Epithelial cell of esophagus (primary cell): ENCODE results near the gene RAF1.
"Not testable (repeated sequence)": the region's sequence is repeated elsewhere in the genome, so short reads cannot be mapped to it uniquely, and the experiment has no call there.

ENCODE experiments used
- DNase-seq: peaks from one replicate; pipeline ENCODE4 v3.0.0; 2010; ENCODE audit warnings: low read depth
- H3K4me3 ChIP-seq: 2 replicates; pipeline ENCODE4 v1.5.1; 2011; ENCODE audit warnings: mild to moderate bottlenecking, low read length, control low read depth
- CTCF ChIP-seq: IDR thresholded peaks from 2 replicates; pipeline ENCODE4 v1.5.1; 2011; ENCODE audit warnings: low read depth, mild to moderate bottlenecking, low read length, control low read depth, inconsistent platforms; ENCODE audit not compliant: insufficient read depth; ENCODE audit errors: missing control alignments

The RAF1 gene

GRCh38 chr3:12643010-12643380 lies 20.9 kb downstream of the RAF1 start:
- H3K4me3 ChIP-seq = no peak overlapping the region
- DNase-seq = no peak
- no peak for TF ChIP-seq CTCF

- not testable (repeated sequence) for DNase-seq, H3K4me3 ChIP-seq
These were observed 23.1 kb downstream of the RAF1 start for GRCh38 chr3:12640853-12641252.

GRCh38 chr3:12638105-12638504 lies 25.8 kb downstream of the RAF1 start:
- TF ChIP-seq CTCF = no peak
- H3K4me3 ChIP-seq = no peak overlapping the region
- no peak for DNase-seq

- no peak for TF ChIP-seq CTCF
- H3K4me3 ChIP-seq = no peak overlapping the region
- no peak for DNase-seq
These were observed 30.8 kb downstream of the RAF1 start for GRCh38 chr3:12633108-12633507.

DNA sequence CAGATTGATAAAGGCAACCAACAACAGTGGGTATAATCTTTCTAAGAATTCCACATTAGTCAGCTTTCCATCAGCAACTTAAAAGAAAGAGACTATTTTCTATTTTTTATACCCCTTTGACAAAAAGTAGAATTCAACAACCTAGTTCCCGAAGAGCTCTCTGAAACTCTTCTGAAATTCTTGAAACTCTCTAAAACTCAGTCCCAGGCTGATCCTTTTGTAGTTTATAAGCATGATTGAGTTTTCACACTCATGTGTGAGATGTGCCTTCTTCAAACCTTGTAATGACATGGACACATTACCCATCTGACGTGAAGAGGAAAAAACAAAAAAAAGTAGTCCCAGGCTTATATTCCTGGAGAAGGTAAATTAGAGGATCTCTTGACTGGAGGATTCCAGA lies 31.4 kb downstream of the RAF1 start:
- no peak for DNase-seq
- no peak for TF ChIP-seq CTCF
- H3K4me3 ChIP-seq = no peak overlapping the region

- H3K4me3 ChIP-seq = not testable (repeated sequence)
These were observed 33.1 kb downstream of the RAF1 start for GRCh38 chr3:12630843-12631242.

GRCh38 chr3:12630292-12630691 lies 33.6 kb downstream of the RAF1 start:
- no peak for DNase-seq
- H3K4me3 ChIP-seq = no peak overlapping the region
- TF ChIP-seq CTCF = no peak

More at GRCh38 chr3:12630843-12631242, 33.1 kb downstream of the RAF1 start:
- not testable (repeated sequence) for DNase-seq

DNA sequence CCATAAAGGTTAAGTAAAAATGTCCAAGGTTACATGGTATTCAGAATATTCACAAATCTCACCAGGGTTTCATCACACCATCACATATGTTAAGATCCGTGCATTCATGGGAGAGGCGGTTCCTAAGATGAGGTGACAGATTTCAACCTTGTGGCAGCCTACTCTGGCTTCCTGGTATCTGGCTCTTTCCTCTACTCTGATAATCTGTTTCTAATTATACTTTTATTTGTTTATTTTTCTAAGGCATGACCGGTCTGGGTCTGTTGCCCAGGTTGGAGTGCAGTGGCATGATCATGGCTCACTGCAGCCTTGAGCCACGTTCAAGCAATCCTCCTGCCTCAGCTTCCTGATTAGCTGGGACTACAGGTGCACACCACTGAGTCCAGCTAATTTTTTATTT lies 34.4 kb downstream of the RAF1 start:
- H3K4me3 ChIP-seq = no peak overlapping the region
- TF ChIP-seq CTCF = no peak
- DNase-seq = no peak
